ENCODE measurements around the gene CRIM1. TPM values are rescaled to one million over a fixed set of nuclear protein-coding genes. Genes with fewer than 3 reads are reported as not detected.

Gene CRIM1
- total RNA-seq, 1 experiment from 2014 or later, result 27.6 TPM

GRCh38 chr2:36485521-36485920 is 129.9 kb downstream of the CRIM1 start:
- Histone ChIP-seq H3K79me2 (ENCODE audit: insufficient read depth, low read length) (no peaks in the 10 kb centered on the region), H3K56ac (ENCODE audit: insufficient read length, low read depth, low read length) (no peak overlapping the region), H3K4me1 (ENCODE audit: insufficient read depth, low read length) (peaks cover 2% of the 10 kb centered on the region; the same call in 1 of the 2 replicates), H3T11ph (ENCODE audit: low read length) (no peak overlapping the region), H2BK15ac (ENCODE audit: low read depth, low read length) (no peak overlapping the region), H3K27me3 (ENCODE audit: insufficient read depth, low read length) (no peaks in the 10 kb centered on the region), H2BK120ac (ENCODE audit: low read depth, low read length, poor library complexity, severe bottlenecking) (no peak overlapping the region), H2BK12ac (ENCODE audit: insufficient read length, low read depth, low read length) (no peak overlapping the region), H4K8ac (replicated peaks; ENCODE audit: insufficient read length, low read depth, low read length) (no peak overlapping the region), H3K27ac (ENCODE audit: insufficient read length, low read depth, low read length) (no peak overlapping the region), H3K23ac (ENCODE audit: insufficient read length, low read depth, low read length) (no peak overlapping the region), H4K20me1 (ENCODE audit: control insufficient read depth, insufficient read depth, insufficient read length) (no peaks in the 10 kb centered on the region), H3K4me2 (ENCODE audit: insufficient read depth, insufficient read length, low read length) (no peak overlapping the region), H3K9ac (ENCODE audit: extremely low read depth, insufficient read length, low read length) (no peak overlapping the region), H2AK5ac (ENCODE audit: insufficient read length, low read length) (no peak overlapping the region), H3K79me1 (ENCODE audit: insufficient read depth, low read depth, low read length, poor library complexity, severe bottlenecking) (peaks cover under 1% of the 10 kb centered on the region), H2BK20ac (ENCODE audit: low read depth, low read length, poor library complexity, severe bottlenecking) (no peak overlapping the region), H3K18ac (ENCODE audit: insufficient read length, low read depth, low read length) (no peak overlapping the region), H2AFZ (ENCODE audit: low read length) (no peak overlapping the region), H2BK5ac (ENCODE audit: insufficient read length, low read length) (no peak overlapping the region), H3K4ac (ENCODE audit: low read depth, low read length) (no peak overlapping the region), H3K9me3 (ENCODE audit: control insufficient read depth, low read depth, low read length) (no peaks in the 10 kb centered on the region), H3K14ac (ENCODE audit: insufficient read depth, low read length) (no peak overlapping the region), H4K91ac (ENCODE audit: insufficient read length, low read depth, low read length) (no peak overlapping the region), H3K23me2 (ENCODE audit: insufficient read length, low read depth, low read length, poor library complexity, severe bottlenecking) (no peaks in the 10 kb centered on the region), H4K5ac (ENCODE audit: insufficient read length, low read depth, low read length) (no peak overlapping the region)
- Mint-ChIP-seq H3K9me3 (no peaks in the 10 kb centered on the region), H3K4me3 (no peak overlapping the region), H3K36me3 (ENCODE audit: insufficient read depth in 1 of 3, low read depth in 3 of 3) (peaks cover 5 to 36% (median 12%) of the 10 kb centered on the region in 3 experiments; a peak in 5 of 7 replicates), H3K27me3 (ENCODE audit: low read depth) (no peaks in the 10 kb centered on the region), H3K4me1 (peaks cover 3 to 11% of the 10 kb centered on the region in 2 experiments; a peak in 3 of 4 replicates), H3K27ac (no peak overlapping the region)
- TF ChIP-seq, protein P1, sequence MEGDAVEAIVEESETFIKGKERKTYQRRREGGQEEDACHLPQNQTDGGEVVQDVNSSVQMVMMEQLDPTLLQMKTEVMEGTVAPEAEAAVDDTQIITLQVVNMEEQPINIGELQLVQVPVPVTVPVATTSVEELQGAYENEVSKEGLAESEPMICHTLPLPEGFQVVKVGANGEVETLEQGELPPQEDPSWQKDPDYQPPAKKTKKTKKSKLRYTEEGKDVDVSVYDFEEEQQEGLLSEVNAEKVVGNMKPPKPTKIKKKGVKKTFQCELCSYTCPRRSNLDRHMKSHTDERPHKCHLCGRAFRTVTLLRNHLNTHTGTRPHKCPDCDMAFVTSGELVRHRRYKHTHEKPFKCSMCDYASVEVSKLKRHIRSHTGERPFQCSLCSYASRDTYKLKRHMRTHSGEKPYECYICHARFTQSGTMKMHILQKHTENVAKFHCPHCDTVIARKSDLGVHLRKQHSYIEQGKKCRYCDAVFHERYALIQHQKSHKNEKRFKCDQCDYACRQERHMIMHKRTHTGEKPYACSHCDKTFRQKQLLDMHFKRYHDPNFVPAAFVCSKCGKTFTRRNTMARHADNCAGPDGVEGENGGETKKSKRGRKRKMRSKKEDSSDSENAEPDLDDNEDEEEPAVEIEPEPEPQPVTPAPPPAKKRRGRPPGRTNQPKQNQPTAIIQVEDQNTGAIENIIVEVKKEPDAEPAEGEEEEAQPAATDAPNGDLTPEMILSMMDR (conservative IDR thresholded peaks at IDR 0.05), result no peak
- no CpG with 5 or more reads among the region's 4 CpGs for WGBS (ENCODE audit: extremely low coverage, insufficient read length, low lambda C conversion rate)
- no peak for DNase-seq
